NCI-H1048 (cell line): ENCODE data around the gene TCTN1.

Experiments used
- DNase-seq: peaks from one replicate; lab custom pipeline; 2025; lab: John Stamatoyannopoulos, UW

Gene TCTN1

GRCh38 chr12:110680032-110680431, 66.1 kb downstream of the TCTN1 start:
- DNase-seq: no peak

- no peak for DNase-seq
These were observed 70.0 kb downstream of the TCTN1 start for GRCh38 chr12:110683888-110684287.

- DNase-seq: no peak
These were observed 70.4 kb downstream of the TCTN1 start for GRCh38 chr12:110684312-110684836.

GRCh38 chr12:110686294-110686903, 72.5 kb downstream of the TCTN1 start:
- no peak for DNase-seq

- DNase-seq: no peak
These were observed 73.7 kb downstream of the TCTN1 start for GRCh38 chr12:110687396-110688169.

GRCh38 chr12:110688446-110689280, 74.7 kb downstream of the TCTN1 start, which contains the start of gene HVCN1:
HVCN1 (minus strand) TSS chr12:110689115; CDS start chr12:110683245, 5,870 bp downstream.
- no peak for DNase-seq

- DNase-seq: no peak
These were observed 75.6 kb downstream of the TCTN1 start for GRCh38 chr12:110689281-110690126.

- DNase-seq: no peak
These were observed 76.2 kb downstream of the TCTN1 start for GRCh38 chr12:110690127-110690430.

- no peak for DNase-seq
These were observed 79.8 kb downstream of the TCTN1 start for GRCh38 chr12:110693731-110694130.

GRCh38 chr12:110694330-110694901, 80.5 kb downstream of the TCTN1 start:
- no peak for DNase-seq

GRCh38 chr12:110696283-110696682, 82.4 kb downstream of the TCTN1 start:
- DNase-seq: no peak

GRCh38 chr12:110697236-110697635, 83.3 kb downstream of the TCTN1 start:
- no peak for DNase-seq

- no peak for DNase-seq
These were observed 84.4 kb downstream of the TCTN1 start for GRCh38 chr12:110698171-110698902.
